Right lobe of liver (tissue), 6 donors: Measurements from ENCODE around the gene PRRG1. TPM values are rescaled to one million over a fixed set of nuclear protein-coding genes. Genes with fewer than 3 reads are reported as not detected.
"Not testable (repeated sequence)": the region's sequence is repeated elsewhere in the genome, so short reads cannot be mapped to it uniquely, and the experiment has no call there.

Experiments
- ATAC-seq, 4 donors: fragments of 200-7000 bp; cut with Tn5 transposase; one replicate each; pipeline ENCODE4 v1.9.1; 2020; ENCODE audit warnings: mild to moderate bottlenecking in 4 of 4, moderate library complexity in 4 of 4
- DNase-seq, 3 donors: peaks; one replicate each; pipeline ENCODE4 v3.0.0-alpha.2; 2020
- H3K27ac ChIP-seq, 3 donors: fragments of 200-600 bp; one replicate each; pipeline ENCODE4 v1.8.0; 2022
- H3K27me3 ChIP-seq, 2 donors: fragments of 200-600 bp; one replicate each; pipeline ENCODE4 v1.8.0; 2022
- H3K36me3 ChIP-seq, 4 donors: fragments of 200-600 bp; sonication (generic) in 1 of 4; one replicate each; pipeline versions ENCODE4 v1.5.1 to v1.8.0; 2017 to 2022; ENCODE audit warnings: control low read depth in 1 of 4
- H3K4me1 ChIP-seq, 4 donors: fragments of 200-600 bp; sonication (generic) in 1 of 4; one replicate each; pipeline versions ENCODE4 v1.5.1 to v1.8.0; 2017 to 2022; ENCODE audit warnings: control low read depth in 1 of 4
- H3K4me3 ChIP-seq, 3 donors: fragments of 200-600 bp; one replicate each; pipeline ENCODE4 v1.8.0; 2022
- H3K9me3 ChIP-seq, 4 donors: fragments of 200-600 bp; sonication (generic) in 1 of 4; one replicate each; pipeline versions ENCODE4 v1.5.1 to v1.8.0; 2017 to 2022; ENCODE audit warnings: control low read depth in 1 of 4
- CTCF ChIP-seq, 4 donors: fragments of 200-600 bp in 3 of 4; fragments of 450-650 bp in 1 of 4; IDR thresholded peaks; one replicate each; pipeline versions ENCODE4 v1.5.1 to v1.8.0; 2016 to 2022; ENCODE audit warnings: antibody characterized with exemption in 4 of 4, mild to moderate bottlenecking in 2 of 4
- POLR2A ChIP-seq: fragments of 450-650 bp; IDR thresholded peaks from one replicate; pipeline ENCODE4 v1.6.1; 2017; ENCODE audit warnings: antibody characterized with exemption, mild to moderate bottlenecking
- WGBS: methylation state at CpG from one replicate; pipeline ENCODE4 v1.1.6; 2018; ENCODE audit warnings: low coverage, low lambda C conversion rate; ENCODE audit not compliant: insufficient coverage; ENCODE audit errors: missing lambda C conversion rate; 5-methylcytosine and 5-hydroxymethylcytosine counted together
- intact Hi-C, 2 donors: fragments of 100-400 bp; cut with DNase I; formaldehyde crosslinking; loops; one replicate each; pipeline versions ENCODE4 v1.11.2 to v1.14.1; 2022
- total RNA-seq, 6 experiments: library from RNA; depleted of rRNA in 2 of 6; stranded (reverse); fragments of >200 nt in 2 of 6; fragmentation: NEBNext Ultra II Directional in 3 of 6; extraction: Animal tissue kit (Norgen Biotek cat#: 25700) in 3 of 6; gene quantifications; one replicate each; pipeline versions ENCODE4 v1.1.0 to v1.2.4, GENCODE V29; 2016 to 2023
- donor health status: DM: no; HTN: yes; CAD: no.
- donor health status: DM: no; HTN: no; CAD: no.
- donor health status: DM: no; HTN: no; CAD: no.
- donor health status: DM: no; HTN: yes; CAD: no.
- donor health status: DM: no; HTN: yes; CAD: no.

Gene PRRG1
- total RNA-seq, 6 experiments from 2014 or later, result 3.6 to 9.7 (median 6.5) TPM

DNA sequence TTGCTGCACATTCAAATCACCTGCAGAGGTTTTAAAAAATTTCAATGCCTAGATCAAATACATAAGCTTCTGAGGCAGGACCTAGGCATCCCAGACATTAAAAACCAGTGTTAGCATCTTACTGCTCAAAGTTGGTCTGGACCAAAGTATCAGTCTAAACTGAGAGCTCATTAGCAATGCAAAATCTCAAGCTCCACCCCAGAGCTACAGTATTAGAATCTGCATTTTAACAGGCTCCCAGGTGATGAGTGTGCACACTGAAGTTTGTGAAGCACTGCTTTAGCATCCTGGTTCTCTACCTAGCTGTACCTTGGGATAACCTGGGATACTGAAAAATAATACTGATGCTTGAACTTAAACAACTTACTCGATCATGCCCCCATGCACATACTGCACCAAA lies 96.0 kb downstream of the PRRG1 start:
- 54% methylated on average over 1 of the region's 1 CpG for WGBS
- Histone ChIP-seq H3K4me1 (no peaks in the 10 kb centered on the region), H3K27me3 (no peaks in the 10 kb centered on the region), H3K27ac (no peak overlapping the region), H3K4me3 (no peak overlapping the region), H3K36me3 (no peaks in the 10 kb centered on the region), H3K9me3 (no peaks in the 10 kb centered on the region)
- DNase-seq (no peak), ATAC-seq (no peak)
- TF ChIP-seq CTCF (IDR thresholded peaks at IDR 0.05) (no peak), POLR2A (no peak)
- intact Hi-C loops, result no loop called here

DNA sequence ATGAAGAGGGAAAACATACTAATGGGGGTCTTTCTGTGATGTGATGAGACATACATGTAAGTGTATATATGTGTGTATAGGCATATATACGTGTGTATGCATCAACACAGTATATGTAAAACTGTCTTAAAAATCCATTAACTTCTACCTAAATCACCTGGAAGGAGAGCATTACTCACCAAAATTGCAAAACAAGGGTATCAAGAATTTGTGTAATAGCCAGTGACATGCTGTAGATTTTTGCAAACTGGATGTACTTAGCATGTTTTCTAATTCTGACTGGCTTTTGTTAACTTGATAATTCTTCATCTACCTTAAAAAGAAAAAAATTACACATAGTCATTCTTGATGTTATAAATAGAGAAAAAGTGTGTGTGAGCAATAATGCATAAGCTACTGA lies 104.7 kb downstream of the PRRG1 start:
- no peak overlapping the region for H3K27ac ChIP-seq
- no peaks in the 10 kb centered on the region for H3K36me3 ChIP-seq
- WGBS, result 64% methylated on average over 1 of the region's 1 CpG
- no peaks in the 10 kb centered on the region for H3K9me3 ChIP-seq
- H3K4me1 ChIP-seq, result no peaks in the 10 kb centered on the region
- H3K27me3 ChIP-seq, result no peaks in the 10 kb centered on the region
- ATAC-seq (no peak), DNase-seq (no peak)
- no peak overlapping the region for H3K4me3 ChIP-seq
- TF ChIP-seq CTCF (IDR thresholded peaks at IDR 0.05) (no peak), POLR2A (no peak)
- intact Hi-C loops, result no loop called here

DNA sequence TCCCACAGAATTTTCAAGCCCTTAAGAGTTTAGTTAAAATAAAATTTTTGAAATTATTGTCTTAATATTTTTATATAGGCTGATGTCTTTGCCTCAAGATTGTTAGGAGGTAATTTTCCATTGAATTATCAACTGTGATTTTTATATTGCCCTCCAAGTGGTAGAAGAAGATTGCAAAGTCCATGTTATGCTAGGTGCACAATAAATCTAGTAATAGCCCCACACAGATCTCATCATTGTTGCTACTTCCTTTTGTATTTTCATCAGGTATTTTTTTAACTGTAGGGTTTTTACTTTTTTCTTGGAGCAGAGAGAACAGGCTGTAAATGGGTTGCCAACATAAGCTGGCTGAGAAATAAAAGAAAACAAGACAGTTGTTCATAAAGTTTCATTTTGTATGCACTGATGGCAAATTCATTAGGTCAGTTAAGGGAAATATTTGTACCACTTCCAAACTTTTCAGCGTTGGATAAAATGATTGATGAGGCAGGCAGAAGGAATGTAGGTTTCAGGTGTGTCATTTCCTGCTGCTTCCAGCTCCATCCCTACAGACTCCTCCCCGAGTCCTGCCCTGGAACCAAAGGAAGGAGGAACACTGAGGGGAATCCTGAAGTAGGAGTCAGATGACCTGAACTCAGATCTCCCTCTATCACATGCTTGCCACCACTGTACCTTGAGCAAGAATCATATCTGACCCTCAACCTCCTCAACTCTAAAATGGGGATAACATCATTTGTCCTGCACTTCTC lies 105.5 kb downstream of the PRRG1 start:
- no peaks in the 10 kb centered on the region for H3K4me1 ChIP-seq
- WGBS, result 45% methylated on average over 2 of the region's 2 CpGs
- DNase-seq, result no peak
- no peak overlapping the region for H3K4me3 ChIP-seq
- ATAC-seq, result peak in 1 of 4 donors; percentile 83
- intact Hi-C loops, result no loop called here
- no peak overlapping the region for H3K27ac ChIP-seq
- H3K27me3 ChIP-seq, result no peaks in the 10 kb centered on the region
- H3K36me3 ChIP-seq, result no peaks in the 10 kb centered on the region
- no peak for TF ChIP-seq CTCF (IDR thresholded peaks at IDR 0.05)
- TF ChIP-seq POLR2A, result no peak
- H3K9me3 ChIP-seq, result no peaks in the 10 kb centered on the region

DNA sequence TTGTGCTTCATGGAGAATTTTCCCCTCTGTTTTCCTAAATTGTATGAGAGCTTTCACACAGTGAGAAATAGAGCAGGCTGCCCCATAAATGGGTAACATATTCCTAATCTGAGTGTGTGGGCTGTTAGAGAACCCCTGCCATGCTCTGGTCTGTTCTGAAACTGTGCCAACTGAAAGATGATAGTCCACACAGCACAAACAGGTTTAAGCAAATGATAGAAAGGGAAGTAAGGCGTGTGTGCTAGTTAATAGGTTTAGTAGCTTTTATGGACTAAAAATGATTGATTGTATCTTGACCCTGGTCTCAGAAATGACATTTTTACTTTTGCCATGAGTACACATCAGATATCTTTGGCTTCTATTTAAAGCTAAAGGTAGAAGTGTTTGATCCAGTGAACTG lies 106.2 kb downstream of the PRRG1 start:
- whole genome bisulfite sequencing, result 14% methylated on average over 1 of the region's 1 CpG

DNA sequence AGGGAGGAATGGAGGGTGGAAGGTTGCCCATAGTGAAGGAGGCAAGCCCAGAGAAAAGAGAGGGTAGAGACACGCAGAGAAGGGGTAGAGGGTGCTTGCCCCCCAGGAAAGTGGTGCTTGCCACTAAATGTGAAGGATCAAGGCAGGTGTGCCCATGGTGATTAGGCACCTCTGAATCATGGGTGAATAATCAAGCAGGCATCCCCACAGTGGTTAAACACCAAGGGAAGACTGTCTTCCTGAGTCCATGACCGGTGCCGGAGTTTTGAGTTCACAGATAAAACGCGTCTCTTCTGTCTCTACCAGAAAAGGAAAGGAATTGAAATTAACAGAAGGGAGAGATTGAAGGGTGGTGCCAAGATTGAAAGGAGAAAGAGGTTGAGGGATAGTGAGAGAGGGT lies 111.1 kb downstream of the PRRG1 start:
- intact Hi-C loops, H3K36me3 ChIP-seq, DNase-seq, H3K9me3 ChIP-seq, H3K27ac ChIP-seq, ATAC-seq, H3K4me3 ChIP-seq, H3K4me1 ChIP-seq, H3K27me3 ChIP-seq: not testable (repeated sequence)
- WGBS, result 94% methylated on average over 4 of the region's 5 CpGs

More for the DNA sequence above, 106.2 kb downstream of the PRRG1 start:
- no peak for DNase-seq
- intact Hi-C loops, result no loop called here
- no peaks in the 10 kb centered on the region for H3K4me1 ChIP-seq
- no peak overlapping the region for H3K27ac ChIP-seq
- no peaks in the 10 kb centered on the region for H3K27me3 ChIP-seq
- no peak overlapping the region for H3K4me3 ChIP-seq
- peak in 1 of 4 donors; percentile 27 for ATAC-seq
- no peaks in the 10 kb centered on the region for H3K36me3 ChIP-seq
- no peaks in the 10 kb centered on the region for H3K9me3 ChIP-seq
- TF ChIP-seq POLR2A (no peak), CTCF (IDR thresholded peaks at IDR 0.05) (no peak)
